Measurements from ENCODE around the gene HSPH1.

- TF ChIP-seq EZH2 (IDR thresholded peaks at IDR 0.05; ENCODE audit: borderline replicate concordance, low read depth, low read length, poor library complexity, severe bottlenecking) (no peak), CTCF (conservative IDR thresholded peaks at IDR 0.05; ENCODE audit: low read depth, low read length) (no peak)
Observed at GRCh38 chr13:31111136-31111535, 50.6 kb downstream of the HSPH1 start.
